H1 (cell line): ENCODE results near the gene TMEM131L. TPM values are rescaled to one million over a fixed set of nuclear protein-coding genes. Genes with fewer than 3 reads are reported as not detected.

Experiments
- CTCF ChIA-PET: fragments of 300-600 bp; sonication (Branson Sonifier 250); formaldehyde crosslinking; loops from one replicate; lab custom pipeline; 2021; ENCODE audit not compliant: partially characterized antibody; lab: Charles Lee
- POLR2A ChIA-PET: fragments of 300-600 bp; sonication (Branson Sonifier 250); formaldehyde crosslinking; loops from one replicate; lab custom pipeline; 2021; ENCODE audit warnings: inconsistent platforms; ENCODE audit not compliant: partially characterized antibody; lab: Charles Lee
- DNase-seq, 2 experiments: peaks; one replicate each; pipeline versions ENCODE4 v3.0.0 to v3.0.0-alpha.2; 2010 to 2022; ENCODE audit warnings: low spot score in 2 of 2, low read depth in 1 of 2, mixed read lengths in 1 of 2
- FAIRE-seq: peaks from 2 replicates; lab custom pipeline; 2011; peaks lifted over from hg19 to GRCh38; lab: Jason Lieb, UNC
- H2AFZ ChIP-seq: 2 replicates; pipeline ENCODE4 v1.8.1; 2012; ENCODE audit warnings: low read length, inconsistent platforms
- H2AK5ac ChIP-seq: 2 replicates; pipeline ENCODE4 v1.6.1; 2013; ENCODE audit warnings: low read depth, low read length
- H2BK120ac ChIP-seq: replicated peaks from 2 replicates; pipeline ENCODE3; 2013; ENCODE audit warnings: low read depth, low read length, inconsistent platforms
- H2BK12ac ChIP-seq: 2 replicates; pipeline ENCODE4 v1.6.1; 2013; ENCODE audit warnings: low read depth, low read length
- H2BK15ac ChIP-seq: 2 replicates; pipeline ENCODE4 v1.6.1; 2013; ENCODE audit warnings: low read length
- H2BK20ac ChIP-seq: 2 replicates; pipeline ENCODE4 v1.6.1; 2013; ENCODE audit warnings: low read length
- H2BK5ac ChIP-seq: 2 replicates; pipeline ENCODE4 v1.6.1; 2013; ENCODE audit warnings: low read depth, low read length
- H3K14ac ChIP-seq: 2 replicates; pipeline ENCODE4 v1.6.1; 2013; ENCODE audit warnings: inconsistent platforms; ENCODE audit not compliant: insufficient read length
- H3K18ac ChIP-seq: 2 replicates; pipeline ENCODE4 v1.6.1; 2013; ENCODE audit warnings: low read length; ENCODE audit errors: extremely low read depth
- H3K23ac ChIP-seq: 2 replicates; pipeline ENCODE4 v1.6.1; 2013; ENCODE audit warnings: inconsistent platforms; ENCODE audit not compliant: insufficient read length
- H3K23me2 ChIP-seq: 2 replicates; pipeline ENCODE4 v1.6.1; 2013; ENCODE audit warnings: low read depth, low read length
- H3K27ac ChIP-seq: 2 replicates; pipeline ENCODE4 v1.6.1; 2011; ENCODE audit warnings: low read depth, low read length, inconsistent platforms
- H3K27me3 ChIP-seq, 4 experiments: replicated peaks in 1 of 4; 1 replicate in 1 of 4; 2 replicates in 3 of 4; pipeline versions ENCODE4 v1.6.1 to v1.8.1; 2011 to 2013; ENCODE audit warnings: low read length in 3 of 4, mild to moderate bottlenecking in 3 of 4, inconsistent platforms in 2 of 4, mixed read lengths in 2 of 4, moderate library complexity in 1 of 4; ENCODE audit not compliant: control insufficient read depth in 3 of 4, insufficient read depth in 3 of 4; ENCODE audit errors: extremely low read depth in 1 of 4
- H3K36me3 ChIP-seq, 4 experiments: 2 replicates each; pipeline versions ENCODE4 v1.6.1 to v1.8.1; 2011 to 2013; ENCODE audit warnings: mild to moderate bottlenecking in 4 of 4, low read length in 3 of 4, moderate library complexity in 2 of 4, control low read depth in 1 of 4, inconsistent platforms in 1 of 4; ENCODE audit not compliant: insufficient read depth in 4 of 4, control insufficient read depth in 2 of 4
- H3K4ac ChIP-seq: replicated peaks from 2 replicates; pipeline ENCODE3; 2013; ENCODE audit warnings: low read length, low read depth, mixed read lengths, inconsistent platforms; ENCODE audit not compliant: insufficient read length
- H3K4me1 ChIP-seq, 4 experiments: replicated peaks in 1 of 4; 1 replicate in 1 of 4; 2 replicates in 3 of 4; pipeline versions ENCODE4 v1.6.1 to v1.8.1; 2011 to 2013; ENCODE audit warnings: low read length in 3 of 4, inconsistent platforms in 2 of 4, mixed read lengths in 1 of 4; ENCODE audit not compliant: insufficient read depth in 4 of 4, control insufficient read depth in 3 of 4
- H3K4me2 ChIP-seq, 2 experiments: 2 replicates each; pipeline versions ENCODE4 v1.6.1 to v1.8.1; 2011 to 2013; ENCODE audit warnings: low read depth in 2 of 2, low read length in 2 of 2, control low read depth in 1 of 2, inconsistent platforms in 1 of 2, mild to moderate bottlenecking in 1 of 2; ENCODE audit not compliant: insufficient read depth in 1 of 2
- H3K4me3 ChIP-seq, 4 experiments: fragments of 200-600, 300-600 bp in 1 of 4; sonication (generic), shearing (Covaris generic), sonication (Bioruptor Twin) in 1 of 4; 2 replicates each; pipeline versions ENCODE4 v1.5.1 to v1.8.1; 2011 to 2016; ENCODE audit warnings: low read length in 4 of 4, low read depth in 3 of 4, control low read depth in 2 of 4, inconsistent platforms in 2 of 4, mild to moderate bottlenecking in 2 of 4, mixed read lengths in 1 of 4, moderate library complexity in 1 of 4; ENCODE audit not compliant: insufficient read depth in 2 of 4; ENCODE audit errors: extremely low read depth in 1 of 4
- H3K56ac ChIP-seq: replicated peaks from 2 replicates; pipeline ENCODE3; 2013; ENCODE audit warnings: low read depth, mild to moderate bottlenecking, mixed read lengths, low read length, inconsistent platforms; ENCODE audit not compliant: insufficient read length
- H3K79me1 ChIP-seq: 2 replicates; pipeline ENCODE4 v1.6.1; 2013; ENCODE audit warnings: low read depth, low read length, control low read depth
- H3K79me2 ChIP-seq, 2 experiments: 2 replicates each; pipeline versions ENCODE4 v1.6.1 to v1.8.1; 2012 to 2013; ENCODE audit warnings: low read length in 2 of 2, mild to moderate bottlenecking in 2 of 2, inconsistent platforms in 1 of 2; ENCODE audit not compliant: insufficient read depth in 2 of 2, control insufficient read depth in 1 of 2
- H3K9ac ChIP-seq, 4 experiments: replicated peaks in 1 of 4; 1 replicate in 1 of 4; 2 replicates in 3 of 4; pipeline versions ENCODE4 v1.6.1 to v1.8.1; 2011 to 2013; ENCODE audit warnings: low read depth in 3 of 4, low read length in 3 of 4, control low read depth in 2 of 4, mild to moderate bottlenecking in 2 of 4, moderate library complexity in 2 of 4, inconsistent platforms in 1 of 4; ENCODE audit errors: extremely low read depth in 1 of 4
- H3K9me3 ChIP-seq, 2 experiments: 2 replicates each; pipeline versions ENCODE4 v1.6.1 to v1.8.1; 2012 to 2013; ENCODE audit warnings: mild to moderate bottlenecking in 2 of 2, moderate library complexity in 2 of 2, control low read depth in 1 of 2, inconsistent platforms in 1 of 2, low read depth in 1 of 2, low read length in 1 of 2, mixed read lengths in 1 of 2; ENCODE audit not compliant: insufficient read depth in 2 of 2
- H4K20me1 ChIP-seq, 2 experiments: replicated peaks in 1 of 2; 2 replicates each; pipeline versions ENCODE3 to v1.8.1; 2011 to 2013; ENCODE audit warnings: inconsistent platforms in 2 of 2, low read length in 2 of 2, mild to moderate bottlenecking in 1 of 2; ENCODE audit not compliant: insufficient read depth in 2 of 2, control insufficient read depth in 1 of 2
- H4K5ac ChIP-seq: 2 replicates; pipeline ENCODE4 v1.6.1; 2013; ENCODE audit warnings: low read length, low read depth, mixed read lengths, inconsistent platforms; ENCODE audit not compliant: insufficient read length
- H4K8ac ChIP-seq: 2 replicates; pipeline ENCODE4 v1.8.0; 2013; ENCODE audit warnings: mild to moderate bottlenecking, moderate library complexity, low read length, inconsistent platforms; ENCODE audit not compliant: insufficient read depth; ENCODE audit errors: extremely low read depth
- H4K91ac ChIP-seq: replicated peaks from 2 replicates; pipeline ENCODE3; 2013; ENCODE audit warnings: low read length, mixed read lengths, inconsistent platforms; ENCODE audit not compliant: insufficient read length
- CBX5 ChIP-seq: fragments of 300-800, 300-1000 bp; sonication (generic); IDR thresholded peaks from 2 replicates; pipeline ENCODE4 v1.7.1; 2016; ENCODE audit warnings: antibody characterized with exemption, low read length, low read depth
- CBX8 ChIP-seq: fragments of 300-800, 300-1000 bp; sonication (generic); IDR thresholded peaks from 2 replicates; pipeline ENCODE4 v1.7.1; 2016; ENCODE audit warnings: low read depth, low read length, borderline replicate concordance
- CEBPB ChIP-seq: IDR thresholded peaks from 2 replicates; pipeline ENCODE4 v1.6.1; 2012; ENCODE audit warnings: low read depth, low read length
- CHD1 ChIP-seq: IDR thresholded peaks from 2 replicates; pipeline ENCODE4 v1.6.1; 2012; ENCODE audit warnings: low read depth, low read length, improper control_type of control experiment
- CREB1 ChIP-seq: IDR thresholded peaks from 2 replicates; pipeline ENCODE4 v1.6.1; 2012; ENCODE audit warnings: inconsistent platforms
- EP300 ChIP-seq, 2 experiments: IDR thresholded peaks; 1 replicate in 1 of 2; 2 replicates in 1 of 2; pipeline ENCODE4 v1.6.1; 2011 to 2012; ENCODE audit warnings: low read depth in 2 of 2, low read length in 2 of 2, mild to moderate bottlenecking in 2 of 2, borderline replicate concordance in 1 of 2, inconsistent platforms in 1 of 2, moderate library complexity in 1 of 2
- MAFK ChIP-seq: IDR thresholded peaks from 2 replicates; pipeline ENCODE4 v1.6.1; 2012; ENCODE audit warnings: low read depth, mild to moderate bottlenecking, improper control_type of control experiment, low read length
- RNF2 ChIP-seq: fragments of 200-900, 300-1000 bp; sonication (generic); IDR thresholded peaks from 2 replicates; pipeline ENCODE4 v1.7.1; 2016; ENCODE audit warnings: borderline replicate concordance, low read depth, mild to moderate bottlenecking, antibody characterized with exemption, low read length; ENCODE audit not compliant: poor library complexity, severe bottlenecking; ENCODE audit errors: missing control alignments
- SIN3A ChIP-seq, 2 experiments: IDR thresholded peaks in 1 of 2; conservative IDR thresholded peaks in 1 of 2; 2 replicates each; pipeline ENCODE4 v1.6.1; 2011 to 2012; ENCODE audit warnings: low read length in 2 of 2, improper control_type of control experiment in 1 of 2, low read depth in 1 of 2, mild to moderate bottlenecking in 1 of 2
- WGBS, 2 experiments: shearing (Covaris generic) in 1 of 2; methylation state at CpG; one replicate each; pipeline versions ENCODE4 v1.1.6 to v1.1.7; 2013 to 2015; ENCODE audit warnings: low lambda C conversion rate in 2 of 2, mixed read lengths in 2 of 2, inconsistent platforms in 1 of 2, low coverage in 1 of 2, missing lambda C conversion rate in 1 of 2; ENCODE audit not compliant: insufficient replicate concordance in 2 of 2, insufficient coverage in 1 of 2, insufficient read length in 1 of 2; ENCODE audit errors: extremely low coverage in 1 of 2, missing lambda C conversion rate in 1 of 2; 5-methylcytosine and 5-hydroxymethylcytosine counted together
- polyA plus RNA-seq, 7 experiments: library from polyadenylated mRNA; depleted of rRNA in 3 of 7; stranded (reverse) in 5 of 7; unstranded in 2 of 7; fragments of >200 nt in 5 of 7; fragments of 200-250 nt in 2 of 7; gene quantifications; 1 replicate in 5 of 7; 2 replicates in 1 of 7; 4 replicates in 1 of 7; pipeline versions ENCODE4 v1.2.1 to v1.2.3, GENCODE V29; 2011 to 2013; ENCODE audit warnings: missing spikeins in 2 of 7, mixed read lengths in 2 of 7
- total RNA-seq: library from RNA; stranded (reverse); fragmentation: NEBNext Ultra II Directional; extraction: Animal tissue kit (Norgen Biotek cat#: 25700); gene quantifications from 2 replicates; pipeline ENCODE4 v1.2.1, GENCODE V29; 2021
- TF ChIP-seq, protein P1 (sequence below), 3 experiments: IDR thresholded peaks; 1 replicate in 2 of 3; 2 replicates in 1 of 3; pipeline versions ENCODE4 v1.5.1 to v1.6.1; 2011; ENCODE audit warnings: low read length in 3 of 3, mild to moderate bottlenecking in 3 of 3, inconsistent platforms in 2 of 3, low read depth in 1 of 3, moderate library complexity in 1 of 3; ENCODE audit not compliant: insufficient read depth in 1 of 3; ENCODE audit errors: control extremely low read depth in 1 of 3
- TF ChIP-seq, protein P2 (sequence below): IDR thresholded peaks from 2 replicates; pipeline ENCODE4 v1.6.1; 2012; ENCODE audit warnings: inconsistent platforms

TMEM131L gene
- total and polyA plus RNA-seq, 2 of the 8 experiments (the other 6 are each of a cell fraction or from before 2014, with no cell fraction given) = 14.3 to 26.1 TPM

DNA sequence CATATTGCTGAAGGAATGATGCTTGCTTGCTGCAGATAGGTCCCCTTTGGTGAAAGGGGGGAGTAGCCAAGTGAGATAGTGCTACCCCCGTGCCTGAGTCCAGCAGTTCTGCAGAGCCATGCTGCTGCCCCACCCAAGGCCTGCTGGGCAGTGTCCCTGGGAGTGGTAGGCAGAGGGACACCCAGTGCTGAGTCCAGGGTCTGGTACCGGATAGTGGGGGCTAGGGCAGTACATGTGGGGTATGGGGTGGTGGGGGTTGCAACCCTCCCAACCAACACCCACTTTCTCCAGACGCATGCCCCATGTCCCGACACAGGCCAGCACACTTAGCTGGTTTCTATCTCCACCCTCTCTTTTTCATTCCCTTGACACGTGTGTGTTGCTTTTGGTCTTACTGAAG, 155.9 kb downstream of the TMEM131L start:
- H3K4ac ChIP-seq = no peak overlapping the region
- no peak for TF ChIP-seq EP300 (IDR thresholded peaks at IDR 0.05; ENCODE audit: borderline replicate concordance in 1 of 2, low read depth in 2 of 2, low read length in 2 of 2)
- no peak for TF ChIP-seq RNF2
- TF ChIP-seq, protein P1, sequence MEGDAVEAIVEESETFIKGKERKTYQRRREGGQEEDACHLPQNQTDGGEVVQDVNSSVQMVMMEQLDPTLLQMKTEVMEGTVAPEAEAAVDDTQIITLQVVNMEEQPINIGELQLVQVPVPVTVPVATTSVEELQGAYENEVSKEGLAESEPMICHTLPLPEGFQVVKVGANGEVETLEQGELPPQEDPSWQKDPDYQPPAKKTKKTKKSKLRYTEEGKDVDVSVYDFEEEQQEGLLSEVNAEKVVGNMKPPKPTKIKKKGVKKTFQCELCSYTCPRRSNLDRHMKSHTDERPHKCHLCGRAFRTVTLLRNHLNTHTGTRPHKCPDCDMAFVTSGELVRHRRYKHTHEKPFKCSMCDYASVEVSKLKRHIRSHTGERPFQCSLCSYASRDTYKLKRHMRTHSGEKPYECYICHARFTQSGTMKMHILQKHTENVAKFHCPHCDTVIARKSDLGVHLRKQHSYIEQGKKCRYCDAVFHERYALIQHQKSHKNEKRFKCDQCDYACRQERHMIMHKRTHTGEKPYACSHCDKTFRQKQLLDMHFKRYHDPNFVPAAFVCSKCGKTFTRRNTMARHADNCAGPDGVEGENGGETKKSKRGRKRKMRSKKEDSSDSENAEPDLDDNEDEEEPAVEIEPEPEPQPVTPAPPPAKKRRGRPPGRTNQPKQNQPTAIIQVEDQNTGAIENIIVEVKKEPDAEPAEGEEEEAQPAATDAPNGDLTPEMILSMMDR (IDR thresholded peaks at IDR 0.05; ENCODE audit: control extremely low read depth in 1 of 3, insufficient read depth in 1 of 3, low read depth in 1 of 3, low read length in 3 of 3) = no peak
- no peak for TF ChIP-seq CBX8
- no peak for TF ChIP-seq CEBPB
- TF ChIP-seq SIN3A (conservative IDR thresholded peaks at IDR 0.05 in 1 of 2, IDR thresholded peaks at IDR 0.05 in 1 of 2; ENCODE audit: low read depth in 1 of 2, low read length in 2 of 2) = no peak
- no peak for TF ChIP-seq CBX5
- no peak for TF ChIP-seq CREB1
- no peak for TF ChIP-seq CHD1
- TF ChIP-seq MAFK = no peak
- TF ChIP-seq, protein P2, sequence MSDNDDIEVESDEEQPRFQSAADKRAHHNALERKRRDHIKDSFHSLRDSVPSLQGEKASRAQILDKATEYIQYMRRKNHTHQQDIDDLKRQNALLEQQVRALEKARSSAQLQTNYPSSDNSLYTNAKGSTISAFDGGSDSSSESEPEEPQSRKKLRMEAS = no peak
- H3K4me2 ChIP-seq = no peak overlapping the region
- H3K4me1 ChIP-seq = peaks cover 0 to 12% (median 11%) of the 10 kb centered on the region in 4 experiments; a peak in 4 of 7 replicates
- ChIA-PET CTCF (interaction anchor here (0.7 to 3.4 kb wide), 4 partner anchors 11 to 153 kb away, joined by 3 to 16 read pairs (median 4); no protein-coding TSS in a partner anchor), POLR2A (no interaction called here)
- H3K27me3 ChIP-seq = no peaks in the 10 kb centered on the region
- no peak overlapping the region for H2BK12ac ChIP-seq
- no peak overlapping the region for H3K18ac ChIP-seq
- no peak overlapping the region for H2BK120ac ChIP-seq
- no peaks in the 10 kb centered on the region for H3K79me1 ChIP-seq
- no peak overlapping the region for H3K27ac ChIP-seq
- H3K36me3 ChIP-seq = peaks cover 2 to 44% (median 20%) of the 10 kb centered on the region in 4 experiments
- H4K20me1 ChIP-seq = no peaks in the 10 kb centered on the region
- no peak overlapping the region for H4K8ac ChIP-seq
- no peak overlapping the region for H3K9ac ChIP-seq
- H4K91ac ChIP-seq = no peak overlapping the region
- no peak overlapping the region for H2BK5ac ChIP-seq
- no peak overlapping the region for H2BK15ac ChIP-seq
- no peak overlapping the region for H3K23ac ChIP-seq
- no peak overlapping the region for H2AK5ac ChIP-seq
- no peaks in the 10 kb centered on the region for H3K23me2 ChIP-seq
- H2AFZ ChIP-seq = no peak overlapping the region
- no peak overlapping the region for H4K5ac ChIP-seq
- H3K4me3 ChIP-seq = no peak overlapping the region
- no peaks in the 10 kb centered on the region for H3K79me2 ChIP-seq
- H3K14ac ChIP-seq = no peak overlapping the region
- no peak overlapping the region for H3K56ac ChIP-seq
- no peak overlapping the region for H2BK20ac ChIP-seq
- no peak for FAIRE-seq
- 83% methylated on average over 5 of the region's 5 CpGs; no CpG with 5 or more reads in 1 of the 2 experiments for WGBS, 2 experiments
- no peak for DNase-seq
- no peaks in the 10 kb centered on the region for H3K9me3 ChIP-seq
